Measurements from ENCODE around the gene LGI1.

GRCh38 chr10:93746844-93747284 is 10.9 kb upstream of the LGI1 start:
- TF ChIP-seq EZH2phosphoT487 (IDR thresholded peaks at IDR 0.05; ENCODE audit: insufficient read depth, low read depth) (no peak), EZH2 (IDR thresholded peaks at IDR 0.05; ENCODE audit: insufficient read depth, poor library complexity, severe bottlenecking) (no peak)
